Stimulated activated CD8-positive, alpha-beta memory T cell treated with anti-CD3 and anti-CD28 coated beads, Interleukin-12 subunit alpha, Interleukin-12 subunit beta, amount 100 ng/mL, for 24 hours (primary cell): Measurements from ENCODE around the gene MCOLN1.
A peak's percentile ranks its signal among the peaks of the same experiment; 100 is the strongest.

ENCODE experiments used
- DNase-seq: peaks from one replicate; pipeline ENCODE4 v3.0.0-alpha.2; 2020; ENCODE audit errors: extremely low read depth

Gene MCOLN1

GRCh38 chr19:7522072-7522922 lies at the start of gene MCOLN1:
MCOLN1 (plus strand) TSS chr19:7522624; CDS start chr19:7522751, 127 bp downstream.
- DNase-seq: peak; percentile 100

GRCh38 chr19:7475665-7476064 lies 46.8 kb upstream of the MCOLN1 start:
- DNase-seq: no peak

- DNase-seq: no peak
Observed at GRCh38 chr19:7476241-7476640, 46.2 kb upstream of the MCOLN1 start.

- DNase-seq: no peak
Observed at GRCh38 chr19:7476777-7477494, 45.5 kb upstream of the MCOLN1 start.

DNA sequence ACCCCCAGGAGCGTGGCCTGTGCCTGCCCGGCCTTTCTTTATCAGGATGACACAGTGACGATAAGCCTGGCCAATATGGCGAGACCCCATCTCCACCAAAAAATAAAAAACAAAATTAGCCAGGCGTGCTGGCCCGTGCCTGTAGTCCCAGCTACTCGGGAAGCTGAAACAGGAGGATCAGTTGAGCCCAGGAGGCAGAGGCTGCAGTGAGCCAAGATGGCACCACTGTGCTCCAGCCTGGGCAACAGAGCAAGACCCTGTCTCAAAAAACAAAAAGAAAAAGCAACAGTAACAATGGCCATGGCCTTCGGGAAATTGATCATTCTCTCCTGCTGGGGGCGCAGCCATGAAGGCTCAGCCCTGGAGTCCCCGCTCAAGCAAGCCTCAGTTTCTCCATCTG lies 44.7 kb upstream of the MCOLN1 start:
- DNase-seq: no peak

DNA sequence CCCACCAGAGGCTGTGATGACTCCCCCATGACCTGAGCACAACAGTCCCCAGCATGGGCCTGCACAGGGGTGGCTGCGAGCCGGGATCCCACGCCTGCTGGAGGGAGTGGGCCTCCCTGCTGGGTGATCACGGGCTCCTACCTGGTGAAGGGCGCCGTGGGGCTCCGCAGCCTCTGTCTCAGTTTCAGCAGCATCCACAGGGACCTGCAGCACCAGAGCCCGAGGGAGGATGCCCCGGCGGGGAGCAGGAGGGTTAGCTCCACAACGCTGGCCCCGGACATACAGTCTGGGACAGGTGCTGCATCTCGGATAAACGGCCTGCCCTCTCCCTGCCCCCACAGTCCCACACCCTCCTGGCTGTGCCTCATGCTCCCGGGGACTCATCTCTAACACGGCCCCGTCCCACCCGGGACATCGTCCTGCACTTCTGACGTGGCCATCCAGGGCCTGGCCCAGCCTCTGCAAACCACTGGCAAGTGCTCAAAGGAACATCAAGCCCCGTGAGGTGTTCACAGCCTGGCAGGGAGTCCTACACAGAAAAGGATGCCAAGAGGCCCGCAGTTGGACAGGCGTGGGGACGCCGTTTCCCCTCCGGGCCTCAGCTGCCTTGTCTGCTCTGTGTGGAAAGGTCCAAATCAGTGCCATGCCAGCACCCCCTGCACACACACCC lies 44.1 kb upstream of the MCOLN1 start:
- no peak for DNase-seq

DNA sequence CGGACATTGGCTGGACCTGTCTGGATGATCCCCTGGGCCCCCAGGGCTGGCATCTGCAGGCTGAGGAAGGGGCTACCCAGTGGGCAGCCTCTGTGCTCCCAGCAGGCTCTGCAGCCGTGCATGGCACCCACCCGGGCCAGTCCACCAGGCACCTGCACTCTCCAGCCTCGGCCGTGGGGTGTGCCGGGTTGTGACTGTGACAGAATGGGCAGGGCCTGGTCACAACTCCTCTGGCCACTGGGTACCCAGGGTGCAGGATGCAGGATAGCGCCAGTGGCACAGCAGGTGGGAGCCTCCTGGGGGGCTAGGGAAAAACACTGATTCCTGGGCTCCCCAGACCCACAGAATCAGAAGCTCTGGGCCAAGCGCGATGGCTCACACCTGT lies 43.6 kb upstream of the MCOLN1 start:
- no peak for DNase-seq

DNA sequence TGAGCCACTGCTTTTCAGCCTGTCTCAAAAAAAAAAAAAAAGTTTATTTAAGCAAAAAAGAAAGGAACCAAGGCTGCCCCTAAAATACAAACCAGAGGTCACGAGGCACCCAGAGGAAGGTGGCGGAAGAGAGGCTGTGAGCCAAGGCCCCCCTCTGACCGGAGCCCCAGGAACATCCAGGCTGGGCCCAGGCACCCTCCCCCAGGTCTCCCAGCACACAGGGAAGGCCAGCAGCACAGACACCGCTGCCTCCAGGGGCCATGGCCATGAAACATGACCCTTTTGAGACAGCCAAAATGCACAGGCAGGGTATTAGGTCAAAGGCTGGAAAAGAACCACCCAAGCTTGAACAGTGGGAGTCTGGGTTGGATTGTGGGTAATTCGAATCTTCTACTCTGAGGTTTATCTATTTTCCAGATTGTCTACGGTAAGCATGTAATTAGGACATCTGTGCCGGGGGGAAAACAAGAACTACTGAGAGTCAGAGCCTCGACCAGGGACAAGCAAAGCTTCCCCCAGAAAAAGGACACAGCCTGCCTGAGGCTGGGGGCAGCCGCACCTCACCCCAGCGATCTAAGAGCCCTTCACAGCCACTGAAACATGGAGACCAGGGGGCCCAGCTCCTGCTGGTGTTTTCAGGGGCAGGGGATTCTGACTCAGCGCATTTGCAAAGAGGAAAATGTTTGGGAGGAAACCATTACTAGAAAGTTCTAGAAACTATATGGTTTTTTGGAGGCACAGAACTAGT lies 42.0 kb upstream of the MCOLN1 start:
- no peak for DNase-seq

DNA sequence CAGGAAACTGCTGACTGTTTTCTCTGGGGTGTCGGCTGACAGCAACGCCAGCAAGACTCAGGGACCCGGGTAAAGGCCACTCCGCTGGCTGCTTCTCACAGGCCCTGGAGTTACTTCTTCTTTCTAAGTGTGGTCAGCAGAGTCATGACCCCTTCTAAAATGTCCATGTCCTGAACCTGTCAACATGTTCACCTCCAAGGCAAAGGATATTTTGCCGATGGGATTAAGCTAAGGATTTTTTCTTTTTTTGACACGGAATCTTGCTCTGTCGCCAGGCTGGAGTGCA lies 41.5 kb upstream of the MCOLN1 start:
- no peak for DNase-seq

DNA sequence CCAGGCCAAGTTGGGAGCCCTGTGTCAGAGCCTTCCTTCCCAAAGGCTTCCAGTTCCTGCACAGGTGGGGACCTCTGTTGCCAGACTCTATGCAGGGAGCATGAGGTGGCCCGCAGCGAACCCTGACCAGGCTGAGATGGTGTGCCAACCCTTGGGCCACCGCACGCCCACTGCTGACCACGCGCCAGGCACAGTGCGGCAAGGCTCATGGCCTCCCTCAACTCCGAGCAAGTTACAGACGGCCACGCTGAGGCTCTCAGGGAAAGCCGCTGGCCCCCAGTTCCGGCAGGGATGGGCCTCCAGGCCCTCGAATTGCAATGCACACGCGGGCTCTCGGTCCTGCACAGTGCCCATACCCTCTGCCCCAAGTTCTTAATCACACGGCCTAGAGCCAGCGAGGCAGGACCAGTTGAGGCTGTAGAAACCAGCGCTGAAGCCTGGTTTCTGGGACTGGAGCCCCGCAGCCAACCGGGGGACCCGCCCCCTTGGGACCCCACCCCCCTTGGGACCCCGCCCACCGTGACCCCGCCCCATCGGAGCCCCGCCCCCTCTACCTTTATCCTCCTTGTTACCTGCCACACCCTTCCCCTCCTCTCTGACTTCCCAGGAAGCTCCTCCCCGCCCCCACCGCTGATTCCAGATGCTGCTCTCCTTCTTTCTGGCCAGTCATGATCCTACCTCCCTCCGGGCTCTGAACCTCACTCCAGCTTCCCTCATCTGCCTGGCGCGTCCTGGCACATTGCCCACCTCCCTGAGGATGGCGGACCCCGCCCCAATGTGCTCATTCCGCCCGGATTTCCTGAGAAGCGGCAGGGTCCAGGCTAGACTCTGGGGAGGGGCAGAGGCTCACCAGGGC lies 39.6 kb upstream of the MCOLN1 start:
- no peak for DNase-seq

- no peak for DNase-seq
Observed at GRCh38 chr19:7483720-7484201, 38.7 kb upstream of the MCOLN1 start.

DNA sequence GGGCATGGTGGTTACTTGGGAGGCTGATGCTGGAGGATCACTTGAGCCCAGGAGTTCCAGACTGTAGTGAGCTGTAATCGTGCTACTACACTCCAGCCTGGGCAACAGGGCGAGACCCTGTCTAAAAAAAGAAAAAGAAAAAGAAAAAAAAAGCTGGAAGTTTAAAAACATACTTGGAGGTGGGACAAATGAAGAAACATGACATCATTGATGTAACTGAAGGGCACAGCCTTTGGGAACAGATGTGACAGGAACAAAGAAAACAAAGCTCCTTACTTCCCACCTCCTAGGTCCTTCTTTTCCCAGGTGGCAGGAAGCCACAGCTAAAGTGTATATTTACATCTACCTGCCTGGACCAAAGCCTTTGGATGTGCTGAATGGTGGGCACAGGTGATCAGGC lies 35.5 kb upstream of the MCOLN1 start:
- DNase-seq: no peak

GRCh38 chr19:7488736-7489353 lies 33.6 kb upstream of the MCOLN1 start, which contains the start of gene PEX11G:
PEX11G (minus strand) TSS chr19:7489035; CDS start chr19:7489010, 25 bp downstream.
- DNase-seq: peak; percentile 77

DNA sequence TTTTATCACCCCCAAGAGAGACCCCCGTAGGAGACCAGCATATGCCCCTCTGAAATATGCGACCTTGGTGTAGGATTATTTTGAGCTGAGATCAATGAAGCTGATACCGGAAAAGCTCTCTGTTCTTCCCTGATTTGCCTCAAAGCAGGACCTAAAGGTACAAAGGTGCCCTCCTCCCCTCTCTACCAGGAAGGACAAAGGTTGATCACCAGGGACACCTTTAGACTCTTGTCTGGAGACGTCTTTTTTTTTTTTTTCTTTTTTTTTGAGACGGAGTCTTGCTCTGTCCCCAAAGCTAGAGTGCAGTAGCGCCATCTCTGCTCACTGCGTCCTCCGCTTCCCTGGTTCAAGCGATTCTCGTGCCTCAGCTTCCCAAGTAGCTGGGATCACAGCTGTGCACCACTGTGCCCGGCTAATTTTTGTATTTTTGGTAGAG lies 32.8 kb upstream of the MCOLN1 start:
- DNase-seq: no peak

- no peak for DNase-seq
Observed at GRCh38 chr19:7492142-7492541, 30.3 kb upstream of the MCOLN1 start.

- DNase-seq: no peak
Observed at GRCh38 chr19:7492558-7492957, 29.9 kb upstream of the MCOLN1 start.

- DNase-seq: no peak
Observed at GRCh38 chr19:7494416-7495098, 27.9 kb upstream of the MCOLN1 start.

GRCh38 chr19:7497292-7497691 lies 25.1 kb upstream of the MCOLN1 start:
- no peak for DNase-seq

- DNase-seq: peak; percentile 22
Observed at GRCh38 chr19:7500811-7501450, 21.5 kb upstream of the MCOLN1 start.
